GM18873 (cell line): ENCODE results near the gene TNNC1.

ENCODE experiments used
- ATAC-seq: cut with Tn5 transposase; IDR thresholded peaks from one replicate; pipeline ENCODE4 v1.9.1; 2021; ENCODE audit warnings: mild to moderate bottlenecking, moderate library complexity, moderate number of reproducible peaks; ENCODE audit not compliant: unreplicated experiment, low FRiP score

The TNNC1 gene

DNA sequence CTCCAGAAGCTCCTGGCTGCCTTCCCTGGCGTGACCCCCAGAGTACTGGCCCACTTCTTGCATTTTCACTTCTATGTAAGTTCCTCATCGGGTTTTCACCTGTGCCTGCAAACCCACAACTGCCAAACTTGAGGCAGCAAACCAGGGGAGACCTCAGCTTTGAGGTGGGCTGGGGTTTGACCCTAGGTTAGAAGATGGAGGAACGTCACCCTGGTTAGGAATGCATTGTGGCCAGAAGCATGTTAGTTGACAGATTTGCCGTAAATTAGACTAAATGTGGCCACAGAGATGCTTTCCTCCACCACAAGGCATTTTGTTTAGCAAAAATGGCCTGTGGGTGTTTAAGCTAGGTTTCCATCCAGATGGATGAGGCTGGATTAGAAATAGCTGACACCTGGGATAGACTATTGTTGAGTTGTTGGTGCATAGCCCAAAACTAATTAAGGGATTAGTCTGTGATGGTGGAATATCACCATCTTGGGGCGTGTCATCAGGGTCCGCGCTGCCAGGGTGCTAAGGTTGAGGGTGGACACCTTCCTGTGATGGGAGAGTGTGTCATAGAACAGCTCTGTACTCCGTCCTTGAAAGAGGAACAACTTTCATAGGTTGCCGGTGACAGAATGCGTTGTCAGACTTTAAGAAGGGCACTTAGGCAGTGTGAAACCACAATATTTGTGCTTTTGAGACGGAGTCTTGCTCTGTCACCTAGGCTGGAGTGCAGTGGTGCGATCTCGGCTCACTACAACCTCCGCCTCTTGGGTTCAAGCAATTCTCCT lies 5.1 kb upstream of the TNNC1 start:
- no peak for ATAC-seq

DNA sequence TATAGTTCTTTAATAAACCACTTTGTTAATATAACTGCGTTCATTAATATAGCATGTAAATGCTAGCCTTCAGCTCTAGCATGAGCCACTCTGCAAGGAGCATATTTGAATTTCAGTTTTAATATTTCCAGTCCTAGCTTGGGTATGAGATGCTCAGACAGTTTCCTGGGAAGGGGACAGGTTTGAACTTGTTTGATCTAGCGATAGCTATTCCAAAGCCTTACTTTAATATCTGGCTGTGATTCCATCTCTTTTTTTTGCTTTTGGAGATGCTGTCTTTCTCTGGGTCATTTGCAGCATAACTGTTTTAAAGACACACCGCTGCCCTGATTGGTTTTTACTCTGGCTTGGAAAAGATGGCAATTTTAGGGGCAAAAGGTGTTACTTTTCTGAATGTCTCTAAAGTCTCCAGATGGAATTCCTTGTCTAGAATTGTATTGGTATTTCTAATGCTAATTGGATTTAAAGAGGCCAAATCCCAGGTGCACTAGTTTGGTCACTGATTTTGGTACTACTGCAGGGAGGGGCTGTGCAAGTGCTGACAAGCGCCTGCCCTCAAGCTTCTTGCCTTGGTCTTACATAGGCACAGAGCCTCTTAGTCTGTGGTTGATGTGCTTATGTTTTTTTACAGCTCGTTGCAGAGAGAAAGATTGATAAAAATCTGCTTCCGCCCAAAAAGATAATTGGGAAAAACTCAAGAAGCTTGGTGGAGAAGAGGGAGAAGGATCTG lies 4.4 kb upstream of the TNNC1 start:
- ATAC-seq, result no peak

DNA sequence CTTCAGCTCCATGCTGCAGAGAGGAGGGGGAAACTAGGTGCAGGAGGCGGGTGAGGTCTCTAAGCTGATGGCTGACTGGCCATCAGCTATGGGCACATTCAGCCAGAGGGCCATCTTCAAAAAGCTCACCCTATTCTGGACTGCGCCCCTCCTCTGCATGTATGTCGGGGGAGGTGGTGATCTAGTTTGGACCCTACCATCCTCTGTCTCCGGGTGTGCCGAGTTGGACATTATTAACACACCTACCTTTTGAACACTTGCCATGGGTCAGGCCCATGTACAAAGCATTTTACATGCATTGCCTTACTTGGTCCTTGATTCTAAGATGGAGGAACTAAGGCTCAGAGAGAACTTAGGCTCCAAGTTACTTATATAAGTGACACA lies 3.0 kb upstream of the TNNC1 start:
- no peak for ATAC-seq

DNA sequence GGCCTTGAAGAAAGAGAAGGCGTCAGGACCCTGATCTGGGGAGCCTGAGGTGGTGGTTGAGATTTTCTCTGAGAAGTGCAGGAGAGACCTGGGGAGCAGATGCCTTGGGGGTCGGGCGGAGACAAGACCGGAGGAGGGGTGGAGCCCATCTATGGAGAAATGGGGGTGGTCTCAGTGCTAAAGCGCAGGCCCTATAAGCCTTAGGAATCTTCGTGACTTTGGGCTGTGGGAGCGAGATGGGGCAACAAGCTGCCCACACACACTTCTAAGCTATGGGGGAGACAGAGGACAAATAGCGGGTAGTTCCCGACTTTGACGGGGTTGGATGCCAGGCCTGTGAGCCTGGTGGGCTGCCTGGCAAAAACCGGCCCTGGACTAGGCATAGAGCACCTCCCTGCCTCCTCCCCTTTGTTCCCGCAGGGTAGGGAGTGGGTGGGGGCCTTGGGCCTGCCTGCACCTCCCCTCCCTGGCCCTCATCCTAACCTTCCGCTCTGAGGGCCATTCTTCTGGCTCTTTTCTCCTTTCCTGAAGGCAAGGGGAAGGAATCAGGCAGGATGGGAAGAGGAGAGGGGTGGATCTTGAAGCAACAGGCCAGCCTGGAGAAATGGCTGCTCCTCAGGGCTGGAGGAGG lies 2.4 kb upstream of the TNNC1 start:
- no peak for ATAC-seq

DNA sequence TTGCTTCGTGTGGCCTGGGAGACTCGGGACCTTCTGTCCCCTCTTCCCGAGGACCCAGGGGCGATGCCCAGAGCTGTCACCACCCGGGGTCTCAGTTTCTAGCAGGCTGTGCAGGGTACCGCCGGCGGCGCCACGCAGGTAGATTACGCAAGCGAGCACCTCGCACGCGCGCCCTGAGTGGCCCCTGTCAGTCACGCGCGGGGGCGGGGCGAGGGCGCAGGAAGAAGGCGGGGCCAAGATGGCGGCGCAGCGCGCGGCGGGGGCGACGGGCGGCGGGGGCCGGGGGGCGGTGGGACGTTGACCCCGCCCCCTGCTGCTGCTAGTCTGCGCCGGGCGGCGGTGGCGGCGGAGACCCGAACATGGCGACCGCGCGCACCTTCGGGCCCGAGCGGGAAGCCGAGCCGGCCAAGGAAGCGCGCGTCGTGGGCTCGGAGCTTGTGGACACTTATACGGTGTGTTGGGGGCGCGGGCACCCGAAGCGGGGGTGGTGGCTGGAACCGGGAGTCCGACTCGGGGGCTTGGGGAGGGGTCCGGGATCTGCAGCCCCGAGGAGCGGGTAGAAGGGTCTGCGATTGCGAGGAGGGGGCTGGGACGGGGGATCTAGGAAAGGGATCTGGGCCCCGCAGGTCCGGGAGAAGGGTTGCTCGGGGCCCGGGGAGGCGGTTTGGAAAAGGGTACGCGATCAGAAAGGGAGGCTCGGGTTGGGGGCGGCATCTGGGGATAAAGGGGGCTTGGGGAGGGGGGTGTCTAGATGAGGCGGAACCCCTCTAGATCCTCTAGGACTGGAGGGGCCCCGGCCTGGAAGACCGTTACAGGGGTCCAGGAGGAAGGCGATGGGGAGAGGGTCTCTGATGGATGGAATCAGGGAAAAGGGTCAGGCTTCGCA lies 1.7 kb upstream of the TNNC1 start, which contains the start of gene NISCH:
NISCH (plus strand) TSS at position 322 of the 886 bp plus-strand sequence; CDS start at position 360, 38 bp downstream.
- peak; percentile 51 for ATAC-seq

DNA sequence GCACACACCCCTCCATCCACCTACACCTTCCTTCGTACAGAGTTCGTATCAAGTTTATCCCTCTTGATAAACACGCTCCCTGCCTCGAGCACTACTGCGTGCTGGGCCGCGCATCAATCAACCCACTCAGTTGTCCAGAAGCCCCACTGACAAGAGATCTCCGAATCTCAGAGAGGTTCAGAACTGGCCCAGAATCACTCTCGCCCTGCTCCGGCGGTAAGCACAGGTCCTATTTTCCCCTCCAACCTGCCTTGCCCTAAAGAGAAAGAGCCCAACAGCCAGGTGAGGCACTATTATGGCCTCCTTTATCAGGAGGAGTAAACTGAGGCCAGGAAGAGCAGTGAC lies 1.1 kb upstream of the TNNC1 start:
- ATAC-seq, result peak; percentile 20

DNA sequence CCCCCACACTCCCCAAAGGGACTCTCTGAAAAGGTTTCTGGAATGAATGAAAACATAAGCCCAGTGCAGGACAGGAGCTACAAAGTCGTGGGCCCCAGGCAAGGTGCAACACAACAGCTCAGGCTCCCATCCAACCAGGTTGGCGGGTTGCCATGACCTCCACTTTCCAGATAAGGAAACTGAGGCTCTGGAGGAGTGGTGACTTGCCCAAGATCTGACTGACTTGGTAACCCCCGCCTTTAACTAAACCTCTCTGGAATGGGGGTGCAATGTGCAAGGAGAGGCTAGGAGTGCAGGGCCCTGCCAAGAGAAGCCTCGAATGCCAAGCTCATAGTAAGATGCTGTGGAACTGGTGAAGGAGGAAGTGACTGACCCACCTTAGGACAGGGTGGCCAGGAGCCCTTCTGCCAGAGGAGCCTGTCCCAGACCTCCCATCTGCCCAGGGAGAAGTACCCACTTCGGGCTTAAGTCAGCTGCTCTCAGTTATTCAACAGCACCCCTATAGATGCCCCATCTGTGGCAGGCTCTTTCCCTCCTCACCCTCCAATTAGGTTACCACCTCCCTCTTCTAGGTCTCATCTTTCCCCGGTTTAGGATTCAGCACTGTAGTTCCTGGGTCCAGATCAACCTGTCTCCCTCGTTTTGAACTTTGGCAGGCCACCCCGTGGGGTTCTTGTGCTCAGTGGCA lies 553 bp upstream of the TNNC1 start:
- no peak for ATAC-seq

DNA sequence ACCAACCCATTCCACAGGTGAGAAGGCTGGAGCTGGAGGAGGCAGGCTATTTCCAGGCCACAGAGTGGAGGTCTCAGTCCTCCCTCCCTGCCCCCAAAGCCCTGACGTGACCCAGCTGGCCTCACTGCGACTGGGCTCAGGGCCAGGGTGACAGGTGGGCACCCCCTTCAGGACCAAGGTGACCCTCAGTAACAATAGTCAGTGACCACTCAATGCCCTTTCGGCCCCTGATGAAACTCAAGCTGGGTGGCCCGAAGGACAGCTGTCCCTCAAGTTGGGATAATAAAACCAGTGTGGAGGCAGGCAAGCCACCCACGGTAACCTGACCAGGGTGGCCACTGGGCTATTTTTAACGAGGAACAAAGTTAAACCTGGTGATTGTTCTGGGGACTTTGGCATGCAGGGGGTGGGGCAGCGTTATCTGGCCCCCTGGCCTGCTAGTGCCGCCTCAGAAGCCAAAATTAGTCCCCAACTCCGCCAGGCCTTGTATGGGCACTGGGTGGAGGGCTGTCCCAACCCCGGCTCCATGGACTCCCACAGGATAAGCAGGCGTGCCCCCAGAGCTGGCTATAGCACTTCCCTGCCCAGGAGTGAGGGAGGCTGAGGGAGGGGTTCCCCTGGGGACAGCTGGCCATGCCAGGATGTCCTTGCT lies 1.1 kb downstream of the TNNC1 start:
- no peak for ATAC-seq

DNA sequence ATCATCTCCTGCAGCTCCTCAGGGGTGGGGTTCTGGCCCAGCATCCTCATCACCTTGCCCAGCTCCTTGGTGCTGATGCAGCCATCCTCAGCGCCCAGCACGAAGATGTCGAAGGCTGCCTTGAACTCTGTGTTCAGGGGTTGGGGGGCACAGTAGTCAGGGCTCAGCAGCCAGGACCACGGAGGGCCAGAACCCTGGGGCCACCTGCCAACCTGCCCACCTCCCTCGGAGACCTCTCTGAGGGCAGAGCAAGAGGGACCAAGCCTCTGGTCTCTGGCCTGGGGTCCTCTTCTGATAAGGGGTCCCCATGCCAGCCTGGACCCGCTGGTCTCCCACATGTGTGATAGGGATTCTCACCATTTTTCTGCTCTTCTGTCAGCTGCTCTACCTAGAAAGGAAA lies 1.7 kb downstream of the TNNC1 start:
- no peak for ATAC-seq

DNA sequence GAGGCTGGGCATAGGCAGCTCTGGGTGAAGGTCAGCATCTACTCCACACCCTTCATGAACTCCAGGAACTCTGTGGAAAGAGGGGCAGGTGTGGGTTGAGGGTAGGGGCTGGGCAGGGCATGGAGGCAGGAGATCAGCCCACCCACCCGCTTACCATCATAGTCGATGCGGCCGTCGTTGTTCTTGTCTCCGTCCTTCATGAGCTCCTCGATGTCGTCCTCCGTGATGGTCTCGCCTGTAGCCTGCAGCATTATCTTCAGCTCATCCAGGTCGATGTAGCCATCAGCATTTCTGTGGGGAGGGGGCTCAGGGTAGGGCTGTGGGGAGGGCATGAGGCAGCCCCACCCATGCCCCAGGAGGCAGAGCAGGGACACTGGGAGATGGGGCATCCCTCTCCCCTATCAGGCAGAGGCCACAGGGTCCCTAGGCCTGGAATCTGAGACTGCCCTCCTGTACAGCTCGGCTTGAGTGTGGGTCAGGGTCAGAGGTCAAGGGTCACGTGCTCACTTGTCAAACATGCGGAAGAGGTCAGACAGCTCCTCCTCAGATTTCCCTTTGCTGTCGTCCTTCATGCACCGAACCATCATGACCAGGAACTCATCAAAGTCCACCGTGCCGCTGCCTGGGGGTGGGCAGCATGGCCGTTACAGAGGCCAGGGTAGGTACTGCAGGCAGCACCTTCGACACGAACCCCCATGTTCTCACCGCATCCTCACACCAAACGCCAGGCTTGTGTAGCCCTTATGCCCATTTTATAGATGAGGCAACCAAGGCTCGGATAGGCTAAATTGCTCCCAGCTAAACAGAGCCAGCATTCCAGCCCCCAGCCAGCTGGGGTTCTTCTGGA lies 2.4 kb downstream of the TNNC1 start:
- no peak for ATAC-seq

DNA sequence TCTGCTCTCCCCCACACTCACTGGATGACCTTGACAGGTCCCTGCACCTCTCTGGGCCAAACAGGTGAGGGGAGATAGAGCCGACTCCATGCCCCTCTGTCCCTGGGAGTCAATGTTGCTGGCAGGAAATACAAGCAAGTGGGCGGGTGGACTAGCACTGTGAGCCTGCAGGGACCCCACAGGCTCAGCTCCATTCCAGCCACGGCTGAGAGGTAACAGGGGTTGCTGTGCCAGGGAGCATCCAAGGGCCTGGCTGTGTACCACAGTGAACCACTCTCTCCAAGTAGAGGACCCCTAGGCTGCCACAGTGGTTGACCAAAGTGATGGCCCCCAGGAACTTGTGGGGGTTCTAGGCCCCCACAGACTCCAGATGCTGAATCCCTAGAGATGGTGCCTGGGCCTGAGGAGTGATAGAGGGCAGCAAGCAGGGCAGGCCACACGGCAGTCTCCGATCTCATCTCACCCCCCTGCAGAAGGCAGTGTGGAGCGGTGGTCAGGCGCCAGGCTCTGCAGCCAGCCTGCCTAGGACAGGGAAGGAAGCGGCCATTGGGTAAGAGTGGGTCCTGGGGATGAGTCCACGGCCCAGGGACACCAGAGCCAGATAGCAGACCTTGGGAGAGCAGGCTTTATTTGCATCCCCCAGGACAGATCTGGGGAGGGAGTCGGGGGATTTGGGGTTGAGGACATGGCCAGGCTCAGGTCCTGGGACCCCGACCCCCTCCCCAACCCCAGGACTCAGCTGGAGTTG lies 3.2 kb downstream of the TNNC1 start:
- no peak for ATAC-seq

DNA sequence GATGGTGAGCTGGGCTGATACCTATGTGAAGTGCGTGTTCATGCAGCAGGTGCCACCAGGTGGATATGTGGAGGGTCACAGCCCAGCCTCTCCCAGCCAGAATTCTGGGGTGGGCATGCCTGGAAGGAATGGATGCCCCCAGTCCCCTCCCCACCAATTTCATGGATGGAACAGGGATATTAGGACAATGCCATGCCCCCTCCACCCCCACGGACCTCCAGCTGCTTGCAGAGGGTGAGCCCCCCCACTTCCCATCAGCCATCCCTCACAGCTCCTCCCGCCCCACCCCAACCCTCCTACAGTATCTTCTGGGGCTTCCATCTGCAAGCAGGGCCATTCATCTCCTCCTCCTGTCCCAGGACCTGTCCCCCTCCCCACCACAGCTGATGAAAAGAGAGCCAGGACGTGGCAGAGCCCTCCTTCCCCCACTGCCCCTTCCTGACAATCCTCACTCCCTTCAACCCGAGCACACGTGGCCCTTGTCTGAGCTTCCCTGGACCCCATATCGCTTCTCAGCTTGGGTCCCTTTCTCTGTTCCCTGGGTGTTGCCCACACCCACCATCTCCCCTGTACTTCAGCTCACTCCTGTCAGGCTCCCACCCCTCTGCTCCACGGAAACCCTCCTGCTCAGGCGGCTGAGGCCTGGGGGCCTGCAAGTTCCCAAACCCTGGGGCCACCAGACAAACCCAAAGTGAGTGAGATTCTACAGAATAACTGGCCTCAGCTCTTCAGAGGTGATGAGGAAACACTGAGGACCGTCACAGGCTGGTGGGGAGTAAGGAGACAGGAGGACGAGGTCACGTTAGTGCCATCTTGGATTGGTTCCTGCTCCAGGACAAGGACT lies 6.1 kb downstream of the TNNC1 start:
- no peak for ATAC-seq

DNA sequence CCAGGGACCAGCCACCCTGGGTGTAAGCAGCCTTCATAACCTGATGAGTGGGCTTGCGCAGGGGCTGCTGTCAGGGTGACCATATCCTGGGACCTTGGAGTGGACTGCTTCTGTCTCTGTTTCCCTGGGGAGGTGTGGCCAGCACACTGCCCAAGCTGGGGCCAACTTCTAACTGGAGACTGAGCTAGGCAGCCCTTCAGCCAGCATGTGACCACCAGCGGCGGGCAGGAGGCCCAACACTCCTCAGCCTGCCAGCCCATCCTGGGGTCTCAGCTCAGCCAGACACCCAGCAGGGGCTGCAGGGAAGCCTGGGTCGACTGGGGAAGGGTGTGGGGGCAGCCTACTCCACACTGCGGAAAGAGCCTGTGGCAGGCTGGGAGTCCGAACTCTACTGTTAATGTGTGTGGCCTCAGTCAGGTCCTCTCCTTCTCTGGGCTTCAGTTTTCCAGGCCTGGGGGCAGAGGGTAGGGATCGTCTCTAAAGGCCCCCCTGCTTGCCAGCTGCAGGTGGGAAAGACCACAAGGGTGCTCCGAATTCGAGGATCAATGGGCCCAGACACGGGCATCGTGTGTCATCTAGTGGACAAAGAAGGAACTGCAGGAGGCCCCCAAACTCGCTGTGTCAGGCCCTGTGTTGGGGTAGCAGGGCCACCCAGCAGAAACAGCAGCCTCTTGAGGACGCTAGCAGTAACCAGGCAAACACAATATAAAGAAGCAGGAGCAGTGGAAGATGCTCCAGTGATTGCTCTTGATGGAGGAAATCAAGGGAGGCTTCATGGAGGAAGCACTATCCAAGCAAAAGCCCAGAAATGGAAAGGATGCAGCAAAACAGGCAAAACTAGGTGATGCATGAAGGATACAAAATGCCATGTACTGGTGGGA lies 7.0 kb downstream of the TNNC1 start:
- ATAC-seq, result no peak

DNA sequence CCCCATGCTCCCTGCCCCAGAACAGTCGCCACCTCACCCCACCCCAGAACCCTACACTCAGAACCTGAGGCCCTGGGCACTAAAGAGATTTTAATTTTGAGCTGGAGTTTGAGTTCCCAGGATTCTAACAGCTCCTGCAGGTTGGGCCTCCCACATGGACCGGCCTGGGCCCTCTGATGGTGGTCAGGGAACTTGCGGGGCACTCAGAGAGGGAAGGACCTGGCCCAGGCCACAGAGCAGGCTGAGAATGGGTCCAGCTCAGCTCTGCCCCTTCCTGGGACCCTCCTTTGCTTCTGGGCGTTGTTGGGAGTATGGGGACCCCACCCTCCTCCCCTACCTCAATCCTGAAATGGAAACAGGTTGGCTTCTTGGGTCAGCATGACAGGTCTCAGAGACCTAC lies 7.8 kb downstream of the TNNC1 start:
- ATAC-seq, result no peak

DNA sequence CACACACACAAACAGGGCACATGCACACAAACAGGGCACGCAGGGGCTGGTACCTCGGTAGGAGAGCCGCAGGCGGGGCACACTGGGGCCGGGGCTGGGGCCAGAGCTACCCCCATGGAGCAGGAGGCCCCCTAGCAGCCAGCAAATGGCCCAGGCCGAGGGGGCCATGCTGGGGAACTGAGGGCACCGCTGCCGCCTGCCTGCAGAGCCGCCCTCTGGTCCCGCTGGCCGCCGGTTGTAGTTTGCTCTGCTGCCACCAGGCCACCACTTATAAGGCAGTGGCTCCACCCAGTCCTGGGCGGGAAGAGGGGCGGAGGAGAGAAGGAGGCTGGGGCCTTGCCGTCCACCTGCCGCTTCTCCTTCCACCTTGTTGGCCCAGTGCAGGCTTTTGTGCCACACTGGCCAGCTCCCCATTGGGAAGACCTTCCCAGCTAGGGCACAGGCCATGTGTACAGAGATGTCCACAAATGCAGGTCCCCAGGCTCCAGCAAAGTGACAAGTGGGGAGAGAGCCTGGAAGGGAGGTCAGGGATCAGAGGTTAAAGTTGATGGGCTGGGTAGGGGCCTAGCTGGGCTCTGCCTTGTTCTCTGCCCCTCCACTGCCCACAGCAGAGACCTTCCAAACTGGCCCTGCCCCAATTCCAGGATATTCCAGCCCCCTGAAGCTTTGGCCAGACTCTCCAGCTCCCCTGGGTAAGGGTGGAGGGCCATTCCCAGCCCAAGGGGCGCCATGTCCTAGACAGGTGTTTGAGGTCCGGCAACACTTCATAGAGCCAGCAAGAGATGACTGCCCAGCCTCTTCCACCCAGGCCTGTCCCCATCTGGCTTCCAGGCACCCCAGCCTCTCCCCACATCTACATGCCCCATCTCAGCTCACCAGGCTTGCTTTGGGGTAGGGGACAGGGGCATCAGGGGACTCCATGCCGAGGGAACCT lies 8.7 kb downstream of the TNNC1 start, which contains the start of gene SEMA3G:
SEMA3G (minus strand) TSS at position 244 of the 934 bp plus-strand sequence; CDS start at position 168, 76 bp downstream.
- peak; percentile 58 for ATAC-seq
